ENCODE data around the gene OR51D1. TPM values are rescaled to one million over a fixed set of nuclear protein-coding genes. Genes with fewer than 3 reads are reported as not detected.

OR51D1 gene
- total and polyA plus RNA-seq, 8 donors = not detected

DNA sequence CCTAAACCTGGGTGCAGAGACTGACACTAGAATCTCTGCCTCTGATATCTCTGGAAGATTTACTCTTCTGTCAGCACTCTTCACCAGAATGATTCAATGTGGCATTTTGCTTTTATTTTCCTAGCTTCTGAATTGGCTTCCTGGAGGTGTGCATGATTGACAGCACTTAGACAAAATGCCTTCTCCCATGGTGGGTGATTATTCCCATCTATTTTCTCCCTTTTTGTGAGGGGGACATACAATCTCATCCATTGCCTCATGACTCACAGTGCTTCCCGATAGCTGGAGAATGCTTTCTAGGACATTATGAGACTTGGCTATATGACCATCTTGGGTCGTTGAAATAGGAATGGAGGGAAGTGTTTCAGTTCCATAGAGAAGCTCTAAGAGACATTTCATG is 25.3 kb upstream of the OR51D1 start:
- no peak overlapping the region for H3K4me3 ChIP-seq
- no peaks in the 10 kb centered on the region for H3K27me3 ChIP-seq
- no peak overlapping the region for H3K27ac ChIP-seq
- peaks cover 0 to 2% (median 0%) of the 10 kb centered on the region in 3 donors for H3K36me3 ChIP-seq
- intact Hi-C loops (cut with DNase I) = no loop called here
- DNase-seq (no peak), FAIRE-seq (no peak), ATAC-seq (no peak)
- H3K4me1 ChIP-seq = peaks cover 0 to 7% (median 5%) of the 10 kb centered on the region in 3 donors
- no peaks in the 10 kb centered on the region for H3K9me3 ChIP-seq
- TF ChIP-seq, protein P1, sequence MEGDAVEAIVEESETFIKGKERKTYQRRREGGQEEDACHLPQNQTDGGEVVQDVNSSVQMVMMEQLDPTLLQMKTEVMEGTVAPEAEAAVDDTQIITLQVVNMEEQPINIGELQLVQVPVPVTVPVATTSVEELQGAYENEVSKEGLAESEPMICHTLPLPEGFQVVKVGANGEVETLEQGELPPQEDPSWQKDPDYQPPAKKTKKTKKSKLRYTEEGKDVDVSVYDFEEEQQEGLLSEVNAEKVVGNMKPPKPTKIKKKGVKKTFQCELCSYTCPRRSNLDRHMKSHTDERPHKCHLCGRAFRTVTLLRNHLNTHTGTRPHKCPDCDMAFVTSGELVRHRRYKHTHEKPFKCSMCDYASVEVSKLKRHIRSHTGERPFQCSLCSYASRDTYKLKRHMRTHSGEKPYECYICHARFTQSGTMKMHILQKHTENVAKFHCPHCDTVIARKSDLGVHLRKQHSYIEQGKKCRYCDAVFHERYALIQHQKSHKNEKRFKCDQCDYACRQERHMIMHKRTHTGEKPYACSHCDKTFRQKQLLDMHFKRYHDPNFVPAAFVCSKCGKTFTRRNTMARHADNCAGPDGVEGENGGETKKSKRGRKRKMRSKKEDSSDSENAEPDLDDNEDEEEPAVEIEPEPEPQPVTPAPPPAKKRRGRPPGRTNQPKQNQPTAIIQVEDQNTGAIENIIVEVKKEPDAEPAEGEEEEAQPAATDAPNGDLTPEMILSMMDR (IDR thresholded peaks at IDR 0.05) = no peak
- 64 to 72% methylated on average over 2 of the region's 2 CpGs for WGBS, 2 donors

DNA sequence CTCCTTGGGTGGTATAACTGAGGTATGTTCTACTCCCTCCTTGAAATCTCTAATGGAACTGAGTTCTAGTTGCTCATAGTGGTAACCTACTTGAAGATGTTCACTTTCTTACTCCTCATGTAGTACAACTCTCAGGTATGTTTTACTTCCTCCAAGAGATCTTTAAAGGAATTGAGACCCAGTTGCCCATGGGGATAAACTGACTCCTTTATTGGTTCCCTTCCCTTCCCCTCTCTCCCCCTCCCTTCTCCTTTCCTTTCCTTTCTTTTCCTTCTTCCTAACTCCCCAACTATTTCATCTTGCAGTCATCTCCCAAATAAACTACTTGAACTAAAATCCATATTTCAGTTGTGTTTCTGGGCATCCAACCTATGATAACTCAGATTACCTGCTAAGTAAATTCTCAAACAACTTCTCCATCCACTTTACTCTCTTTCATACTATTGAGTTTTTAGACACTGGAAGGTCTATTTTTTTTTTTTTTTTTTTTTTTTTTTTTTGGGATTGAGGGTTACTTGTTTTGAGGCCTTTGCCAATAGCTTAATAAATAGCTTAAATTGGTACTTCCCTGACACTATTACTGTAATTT is 21.3 kb upstream of the OR51D1 start:
- Histone ChIP-seq H3K27me3 (no peaks in the 10 kb centered on the region), H3K9me3 (no peaks in the 10 kb centered on the region), H3K27ac (no peak overlapping the region), H3K36me3 (peaks cover 0 to 2% (median 0%) of the 10 kb centered on the region in 3 donors), H3K4me1 (no peaks in the 10 kb centered on the region), H3K4me3 (no peak overlapping the region)
- no peak for ATAC-seq
- TF ChIP-seq, protein P1 (IDR thresholded peaks at IDR 0.05) = no peak
- intact Hi-C loops (cut with DNase I) = no loop called here
- DNase-seq = no peak
- no peak for FAIRE-seq

DNA sequence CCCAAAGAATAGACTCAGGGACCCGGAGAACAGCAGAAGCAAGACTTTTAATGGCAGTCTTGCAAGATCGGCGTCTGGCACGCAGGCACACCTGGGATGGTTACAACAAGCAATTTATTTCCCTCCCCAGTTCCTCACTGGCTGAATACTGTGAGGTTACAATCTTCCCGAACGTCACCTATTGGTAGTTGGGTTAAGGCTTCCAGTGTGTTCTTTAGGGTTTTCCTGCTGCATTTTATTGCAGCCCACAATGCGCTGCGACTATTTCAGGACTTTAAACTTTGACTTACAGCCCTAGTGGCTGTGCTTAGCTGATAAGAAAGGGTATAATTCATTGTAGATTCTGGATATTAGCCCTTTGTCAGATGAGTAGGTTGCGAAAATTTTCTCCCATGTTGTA is 17.8 kb upstream of the OR51D1 start:
- TF ChIP-seq, protein P1 (IDR thresholded peaks at IDR 0.05) = no peak
- Histone ChIP-seq H3K27ac (no peak overlapping the region), H3K36me3 (no peaks in the 10 kb centered on the region), H3K4me3 (no peak overlapping the region), H3K27me3 (no peaks in the 10 kb centered on the region), H3K4me1 (no peaks in the 10 kb centered on the region), H3K9me3 (no peaks in the 10 kb centered on the region)
- no peak for ATAC-seq
- intact Hi-C loops (cut with DNase I) = no loop called here
- DNase-seq = no peak
- 63 to 72% methylated on average over 9 of the region's 9 CpGs for WGBS, 2 donors
- no peak for FAIRE-seq

DNA sequence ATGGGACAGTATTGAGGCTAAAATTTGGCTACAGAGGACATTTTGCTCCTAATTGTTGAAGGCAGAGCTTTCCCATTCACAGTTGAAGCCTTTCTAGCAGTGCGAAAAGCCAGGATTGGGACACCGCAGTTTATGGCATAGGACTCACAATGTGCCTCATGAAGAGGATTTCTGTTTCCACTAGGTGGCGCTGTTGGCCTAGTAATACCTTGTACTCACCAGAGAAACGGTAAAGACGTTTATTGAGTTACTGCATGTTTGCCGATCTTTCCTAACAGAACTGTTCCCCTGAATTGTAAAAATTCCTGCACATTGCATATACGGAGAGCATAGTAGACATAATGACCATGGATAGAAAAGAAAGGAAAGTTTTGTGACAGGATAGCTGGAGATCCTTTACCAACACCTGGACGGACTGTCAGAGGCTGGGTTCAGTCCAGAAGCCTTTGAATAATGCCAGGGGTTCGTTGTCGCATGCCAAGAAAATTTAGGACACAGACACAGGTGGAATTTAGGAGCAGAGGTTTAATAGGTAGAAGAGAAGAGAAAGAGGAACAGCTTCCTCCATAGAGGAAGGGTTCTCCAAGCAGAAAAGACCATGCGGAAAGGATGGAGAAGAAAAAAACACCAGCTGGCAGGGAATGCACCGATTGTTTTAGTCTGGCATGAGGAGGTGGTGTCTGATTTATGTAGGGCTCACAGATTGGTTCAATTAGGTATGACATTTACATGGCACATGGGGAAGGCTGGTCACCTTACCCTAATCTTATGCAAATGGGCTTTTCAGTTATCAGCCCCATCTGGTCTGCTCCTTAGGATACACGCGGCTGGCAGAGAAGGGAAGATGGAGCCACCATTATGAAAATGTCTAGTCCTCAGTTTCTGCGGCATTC is 10.8 kb upstream of the OR51D1 start:
- TF ChIP-seq, protein P1 (IDR thresholded peaks at IDR 0.05) = peak in 3 of 4 donors; percentile 16 to 27 (median 26)
- Histone ChIP-seq H3K9me3 (no peaks in the 10 kb centered on the region), H3K36me3 (no peaks in the 10 kb centered on the region), H3K27ac (no peak overlapping the region), H3K4me3 (no peak overlapping the region), H3K4me1 (no peaks in the 10 kb centered on the region), H3K27me3 (no peaks in the 10 kb centered on the region)
- whole genome bisulfite sequencing, 2 donors = 38 to 39% methylated on average over 15 of the region's 15 CpGs
- DNase-seq = peak in 1 of 6 donors; percentile 21
- FAIRE-seq = no peak
- ATAC-seq = peak in 2 of 4 donors; percentile 32 to 37
- intact Hi-C loops (cut with DNase I) = no loop called here

DNA sequence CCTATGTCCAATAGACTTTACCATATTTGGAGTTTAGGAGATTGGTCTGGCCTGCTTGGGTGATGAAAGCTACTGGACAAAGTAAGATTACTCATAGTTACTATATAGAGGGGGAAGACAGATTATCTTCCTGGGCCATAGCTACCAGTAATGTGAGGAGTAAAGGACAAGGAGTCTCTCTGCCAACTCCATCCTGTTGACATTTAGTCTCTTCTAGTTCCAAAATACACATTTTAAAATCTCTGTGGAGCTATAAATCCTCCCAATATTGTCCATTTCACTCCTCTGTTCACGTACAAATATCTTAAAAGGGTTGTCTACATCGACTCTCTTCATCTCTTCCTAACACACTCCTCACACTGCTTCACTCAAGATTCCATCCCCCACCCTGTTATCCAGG is 1.1 kb upstream of the OR51D1 start:
- DNase-seq = no peak
- no peaks in the 10 kb centered on the region for H3K4me1 ChIP-seq
- H3K27me3 ChIP-seq = peaks cover 0 to 5% (median 0%) of the 10 kb centered on the region in 4 donors
- 45 to 73% methylated on average over 2 of the region's 2 CpGs for WGBS, 2 donors
- H3K27ac ChIP-seq = no peak overlapping the region
- no peaks in the 10 kb centered on the region for H3K36me3 ChIP-seq
- no peak for ATAC-seq
- H3K4me3 ChIP-seq = no peak overlapping the region
- intact Hi-C loops (cut with DNase I) = loop anchor here in 1 of 3 donors (5.0 kb wide), 1 partner anchor 366 kb away; no protein-coding TSS in a partner anchor
- TF ChIP-seq, protein P1 (IDR thresholded peaks at IDR 0.05) = no peak
- FAIRE-seq = no peak
- no peaks in the 10 kb centered on the region for H3K9me3 ChIP-seq

Data from pancreas (tissue), 10 donors.